Neural cell (in vitro differentiated cells): ENCODE results near the gene C4BPA.

Source experiments
- EP300 ChIP-seq: fragments of 450-650 bp; conservative IDR thresholded peaks from 2 replicates; pipeline ENCODE4 v1.6.1; 2014; ENCODE audit warnings: antibody characterized with exemption, mild to moderate bottlenecking, moderate library complexity; ENCODE audit not compliant: poor library complexity, severe bottlenecking
- EZH2 ChIP-seq: fragments of 200-600, 300-800 bp; shearing (Covaris generic), sonication (generic); IDR thresholded peaks from 2 replicates; pipeline ENCODE4 v1.6.1; 2014; ENCODE audit warnings: antibody characterized with exemption, low read length, borderline replicate concordance, mild to moderate bottlenecking; ENCODE audit not compliant: insufficient read depth, poor library complexity, severe bottlenecking
- POLR2AphosphoS5 ChIP-seq: IDR thresholded peaks from 2 replicates; pipeline ENCODE4 v1.6.1; 2012
- RAD21 ChIP-seq: fragments of 450-650 bp; conservative IDR thresholded peaks from 2 replicates; pipeline ENCODE4 v1.6.1; 2014; ENCODE audit warnings: antibody characterized with exemption, mild to moderate bottlenecking, moderate library complexity
- SMC3 ChIP-seq: fragments of 450-650 bp; conservative IDR thresholded peaks from 2 replicates; pipeline ENCODE4 v1.6.1; 2014; ENCODE audit warnings: antibody characterized with exemption, mild to moderate bottlenecking, moderate library complexity; ENCODE audit not compliant: poor library complexity
- TF ChIP-seq, protein P1 (sequence below): fragments of 450-650 bp; IDR thresholded peaks from 2 replicates; pipeline ENCODE4 v1.5.1; 2014; ENCODE audit warnings: antibody characterized with exemption, mild to moderate bottlenecking, moderate library complexity; ENCODE audit not compliant: poor library complexity, severe bottlenecking

DNA sequence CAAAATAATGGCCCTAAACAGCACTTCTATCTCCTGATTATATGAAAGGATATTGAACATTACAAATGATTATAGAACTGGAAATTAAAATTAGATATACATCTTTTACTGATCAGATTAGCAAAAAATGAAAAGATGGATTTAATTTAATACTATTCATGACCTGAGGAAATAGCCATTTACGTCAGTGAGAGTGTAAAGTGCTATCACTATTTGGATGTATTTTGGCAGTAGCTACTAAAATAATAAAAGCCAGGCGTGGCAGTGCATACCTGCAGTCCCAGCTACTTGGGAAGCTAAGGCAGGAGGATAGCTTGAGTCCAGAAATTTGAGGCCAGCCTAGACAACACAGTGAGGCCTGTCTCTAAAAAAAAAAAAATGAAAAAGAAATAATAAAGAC, 10.1 kb upstream of the C4BPA start:
- TF ChIP-seq, protein P1, sequence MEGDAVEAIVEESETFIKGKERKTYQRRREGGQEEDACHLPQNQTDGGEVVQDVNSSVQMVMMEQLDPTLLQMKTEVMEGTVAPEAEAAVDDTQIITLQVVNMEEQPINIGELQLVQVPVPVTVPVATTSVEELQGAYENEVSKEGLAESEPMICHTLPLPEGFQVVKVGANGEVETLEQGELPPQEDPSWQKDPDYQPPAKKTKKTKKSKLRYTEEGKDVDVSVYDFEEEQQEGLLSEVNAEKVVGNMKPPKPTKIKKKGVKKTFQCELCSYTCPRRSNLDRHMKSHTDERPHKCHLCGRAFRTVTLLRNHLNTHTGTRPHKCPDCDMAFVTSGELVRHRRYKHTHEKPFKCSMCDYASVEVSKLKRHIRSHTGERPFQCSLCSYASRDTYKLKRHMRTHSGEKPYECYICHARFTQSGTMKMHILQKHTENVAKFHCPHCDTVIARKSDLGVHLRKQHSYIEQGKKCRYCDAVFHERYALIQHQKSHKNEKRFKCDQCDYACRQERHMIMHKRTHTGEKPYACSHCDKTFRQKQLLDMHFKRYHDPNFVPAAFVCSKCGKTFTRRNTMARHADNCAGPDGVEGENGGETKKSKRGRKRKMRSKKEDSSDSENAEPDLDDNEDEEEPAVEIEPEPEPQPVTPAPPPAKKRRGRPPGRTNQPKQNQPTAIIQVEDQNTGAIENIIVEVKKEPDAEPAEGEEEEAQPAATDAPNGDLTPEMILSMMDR: no peak
- TF ChIP-seq EP300 (no peak), SMC3 (no peak), RAD21 (no peak), EZH2 (no peak), POLR2AphosphoS5 (no peak)
